ENCODE results near the gene DSTN.

Gene DSTN

DNA sequence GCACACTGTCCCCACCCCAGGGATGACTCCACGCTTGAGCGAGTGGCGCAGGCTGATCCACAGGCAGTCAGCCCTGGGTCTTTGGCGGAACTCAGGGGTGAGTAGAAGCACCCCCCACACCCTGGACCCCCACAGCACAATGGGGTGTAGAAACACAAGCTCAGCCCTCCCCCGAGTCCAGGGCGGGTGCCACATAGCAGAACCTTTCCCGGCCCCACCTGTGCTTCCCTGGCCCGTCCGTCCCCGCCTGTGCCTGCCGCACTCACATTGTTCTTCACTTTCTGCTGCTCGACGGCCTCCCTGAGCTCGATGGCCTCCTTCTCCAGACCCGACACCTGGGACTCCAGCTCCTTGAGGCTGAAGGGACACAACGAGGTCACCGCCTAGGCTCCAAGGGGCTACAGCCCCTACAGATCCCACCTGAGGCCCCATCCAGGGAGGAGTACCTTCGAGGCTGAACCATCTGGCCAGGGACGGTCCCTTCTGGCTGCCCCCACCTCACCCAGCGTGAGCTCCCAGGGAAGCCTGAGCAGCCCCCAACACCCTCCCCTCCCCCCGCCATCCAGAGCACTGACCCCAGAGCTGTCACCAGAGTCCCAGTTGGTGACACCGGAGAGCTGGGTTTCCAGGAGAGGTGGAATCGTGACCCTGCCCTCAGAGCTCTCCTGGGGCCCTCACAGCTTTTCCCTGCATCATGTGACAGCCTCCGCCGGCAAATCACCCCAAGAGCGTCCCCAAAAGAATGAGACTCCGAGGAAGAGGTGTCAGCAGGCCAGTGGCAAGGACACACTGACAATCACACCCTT, 55.6 kb downstream of the DSTN start:
- no peak for DNase-seq

DNA sequence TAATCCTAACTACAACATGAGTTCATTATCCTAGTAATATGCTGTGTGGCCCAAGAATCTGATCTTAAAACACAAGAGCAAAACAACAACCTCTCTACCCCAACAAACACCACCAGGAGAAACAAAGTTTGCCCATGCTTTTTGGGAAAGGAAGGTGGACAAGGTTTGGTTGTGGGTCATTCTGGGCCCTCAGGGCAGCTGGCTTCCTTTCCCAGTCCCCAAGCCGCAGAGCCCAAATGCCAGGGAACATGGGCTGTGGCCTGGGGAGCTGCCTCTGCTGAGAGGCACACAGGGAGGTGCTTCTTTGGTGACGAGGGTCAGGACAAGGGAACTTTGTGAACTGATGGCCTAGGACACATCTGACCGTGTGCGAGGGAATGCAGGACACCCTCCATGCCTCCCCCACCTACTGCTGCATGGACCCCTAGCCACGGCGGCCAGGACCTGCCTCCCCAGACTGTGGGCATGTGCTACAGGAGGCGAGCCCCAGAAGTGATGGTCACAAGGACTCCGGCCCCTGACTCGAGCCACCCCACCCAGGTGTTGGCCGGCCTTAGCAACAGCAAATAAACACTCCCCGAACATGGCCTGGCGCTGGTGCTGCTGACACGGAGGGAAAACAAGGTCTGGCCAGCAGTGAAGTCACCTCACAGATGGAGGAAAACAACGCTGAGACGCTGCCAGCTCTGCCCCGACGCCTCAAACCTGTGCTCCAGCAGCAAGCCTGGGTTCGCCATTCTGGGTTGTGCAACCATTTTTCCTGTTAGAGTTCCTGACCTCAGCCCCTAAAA, 56.5 kb downstream of the DSTN start:
- no peak for DNase-seq

DNA sequence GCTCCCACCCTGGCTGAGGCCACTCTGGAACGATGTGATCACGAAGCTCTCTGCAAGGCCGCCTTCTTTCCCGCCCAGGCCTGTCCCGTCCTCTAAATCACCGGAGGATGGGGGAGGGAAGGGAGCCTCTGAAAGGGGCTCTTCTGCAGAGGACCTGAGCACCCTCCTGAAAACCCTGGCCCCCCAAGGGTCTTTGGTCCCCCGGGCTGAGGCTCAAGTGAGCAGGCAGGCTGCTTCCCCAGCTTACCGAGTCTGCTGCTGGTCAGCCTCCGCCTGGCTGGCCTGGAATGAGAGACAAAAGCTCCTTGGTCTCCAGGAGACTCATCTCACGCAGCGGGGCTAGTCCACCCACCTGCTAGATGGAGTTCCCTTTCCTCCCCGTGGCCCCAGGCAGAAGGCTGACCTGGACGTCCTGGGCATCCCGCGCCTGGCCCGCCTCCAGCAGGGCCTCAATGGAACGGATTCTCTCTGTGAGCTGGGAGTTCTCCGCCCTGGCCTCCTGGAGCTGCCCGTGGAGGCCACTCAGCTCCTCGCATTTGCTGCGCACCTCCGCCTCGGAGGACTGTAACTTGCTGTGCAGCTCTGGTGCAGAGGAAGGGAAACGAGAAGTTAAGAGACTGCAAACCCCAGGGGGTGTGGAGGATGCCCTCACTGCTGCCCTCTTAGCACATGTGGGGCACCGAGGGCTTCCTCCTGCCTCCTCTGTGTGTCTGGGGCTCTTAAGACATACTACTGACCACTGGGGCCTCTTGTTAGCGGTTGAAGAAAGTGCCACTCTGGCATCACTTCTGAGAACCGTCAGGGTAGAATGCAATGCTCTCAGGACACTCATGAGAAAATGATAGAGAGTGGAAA, 57.5 kb downstream of the DSTN start:
- DNase-seq: no peak

DNA sequence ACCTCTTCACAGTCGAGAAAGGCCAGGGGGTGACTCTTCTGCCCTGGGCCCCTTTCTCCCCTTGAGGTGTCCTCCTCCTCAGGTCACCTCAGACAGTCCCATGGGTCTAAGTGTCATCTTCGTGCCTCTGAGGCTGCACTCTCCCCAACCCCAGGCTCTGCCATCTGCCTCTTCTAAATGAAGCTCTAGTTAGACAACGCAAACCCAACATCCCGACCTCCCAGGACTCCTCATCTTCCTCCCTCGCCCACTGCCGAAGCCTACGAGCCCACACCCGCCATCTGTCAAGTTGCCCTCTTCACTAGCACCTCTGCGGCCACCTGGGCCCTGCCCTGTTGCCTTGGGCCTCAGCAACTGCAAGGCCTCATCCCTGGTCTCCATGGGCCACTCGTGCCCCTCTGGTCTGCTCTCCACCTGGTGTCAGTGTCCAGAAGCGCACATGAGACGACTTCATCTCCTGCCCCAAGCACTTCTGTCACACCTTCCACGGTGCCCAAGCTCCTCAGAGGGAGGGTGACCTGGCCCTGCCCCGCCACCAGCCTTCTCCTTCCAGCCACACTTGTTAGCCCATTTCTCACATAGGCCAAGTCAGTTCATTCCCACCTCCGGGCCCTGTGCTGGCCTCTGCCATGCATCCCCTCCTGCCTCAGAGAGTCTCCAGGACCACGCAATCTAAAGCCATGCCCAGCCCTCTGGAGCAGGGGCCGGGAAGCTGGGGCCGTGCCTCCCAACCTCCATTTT, 58.4 kb downstream of the DSTN start:
- DNase-seq: no peak

DNA sequence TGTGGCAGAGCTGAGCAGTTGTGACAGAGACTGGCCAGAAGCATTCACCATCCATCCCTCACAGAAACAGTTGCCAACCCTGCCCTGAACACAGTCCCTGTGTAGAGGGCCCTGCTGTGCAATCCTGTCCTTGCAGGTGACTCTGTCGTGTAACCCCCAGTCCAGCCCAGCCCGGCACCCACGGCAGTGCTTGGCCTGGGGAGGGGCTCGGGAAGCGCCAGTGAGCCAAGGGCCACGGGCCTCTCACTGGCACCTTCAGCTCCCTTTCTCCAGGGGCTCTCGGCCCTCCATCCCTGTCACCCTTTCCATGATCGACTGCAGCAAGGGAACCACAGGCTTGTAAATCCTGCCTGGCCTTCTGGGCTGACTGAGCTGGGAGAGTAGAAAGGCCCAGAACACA, 59.1 kb downstream of the DSTN start:
- no peak for DNase-seq

DNA sequence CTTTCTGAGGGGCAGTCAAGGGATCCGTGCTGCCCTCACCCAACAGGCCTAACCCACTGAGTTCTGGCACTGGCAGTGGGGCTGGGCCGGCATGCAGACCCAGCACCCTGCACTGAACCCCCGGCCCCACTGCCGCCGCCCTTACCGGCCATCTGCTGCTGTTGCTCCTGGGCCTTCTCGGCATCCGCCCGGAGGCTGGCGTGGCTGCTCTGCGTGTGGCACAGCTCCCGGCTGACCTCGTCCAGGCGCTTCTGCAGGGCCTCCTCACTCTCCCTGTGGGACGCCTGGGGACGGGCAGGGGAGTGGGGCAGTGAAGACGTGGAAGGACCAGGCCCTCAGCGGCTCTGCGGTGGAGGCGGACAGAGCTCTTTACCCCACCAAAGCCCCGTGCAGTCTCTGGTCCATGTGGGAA, 59.8 kb downstream of the DSTN start:
- no peak for DNase-seq

DNA sequence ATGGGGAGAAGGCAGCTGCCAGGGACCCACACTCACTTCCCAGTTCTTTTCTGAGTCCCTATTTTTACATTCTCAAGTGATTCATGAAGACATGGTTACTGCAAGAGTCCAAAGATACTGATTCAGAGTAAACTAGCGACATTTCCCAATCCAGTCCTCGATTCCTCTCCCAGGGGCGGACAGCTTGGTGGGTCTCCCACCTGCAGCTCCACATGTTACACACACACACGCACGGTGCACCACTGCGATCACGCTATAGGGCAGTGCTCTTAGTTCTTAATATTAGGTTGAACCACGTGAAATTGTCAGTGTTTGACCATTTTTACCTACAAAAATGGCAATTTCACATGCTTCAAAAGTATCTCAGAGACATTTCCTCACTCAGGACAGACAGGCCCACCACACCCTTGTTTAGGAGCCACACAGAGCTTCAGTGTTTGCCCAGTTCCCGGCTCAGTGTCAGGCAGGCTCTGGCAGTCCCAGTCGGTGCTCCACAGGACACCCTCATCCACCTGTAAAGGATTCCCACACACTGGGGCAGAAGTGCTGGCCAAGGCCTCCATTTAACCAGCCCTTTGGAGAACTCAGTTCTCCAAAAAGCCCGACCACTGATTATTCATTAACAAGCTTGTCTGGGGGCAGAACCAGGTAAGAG, 60.4 kb downstream of the DSTN start:
- DNase-seq: no peak

DNA sequence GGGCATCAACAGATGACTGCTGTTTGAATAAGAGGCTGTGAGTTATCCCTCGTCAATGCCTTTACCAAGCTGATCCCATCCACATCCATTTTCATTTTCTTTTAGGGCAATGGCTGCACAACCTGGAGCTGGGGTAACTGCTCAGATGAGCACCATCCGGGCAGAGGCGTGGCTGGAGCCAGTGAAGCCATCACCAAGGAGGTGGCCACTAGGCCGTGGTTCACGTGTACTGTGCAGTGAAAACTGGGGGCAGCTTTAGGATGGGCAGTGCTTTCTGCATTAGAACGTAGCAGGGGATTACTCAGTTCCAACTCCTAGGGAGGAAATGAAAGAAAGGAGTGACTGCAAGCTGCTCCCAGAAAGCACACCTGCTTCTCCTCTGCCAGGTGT, 60.9 kb downstream of the DSTN start:
- no peak for DNase-seq

DNA sequence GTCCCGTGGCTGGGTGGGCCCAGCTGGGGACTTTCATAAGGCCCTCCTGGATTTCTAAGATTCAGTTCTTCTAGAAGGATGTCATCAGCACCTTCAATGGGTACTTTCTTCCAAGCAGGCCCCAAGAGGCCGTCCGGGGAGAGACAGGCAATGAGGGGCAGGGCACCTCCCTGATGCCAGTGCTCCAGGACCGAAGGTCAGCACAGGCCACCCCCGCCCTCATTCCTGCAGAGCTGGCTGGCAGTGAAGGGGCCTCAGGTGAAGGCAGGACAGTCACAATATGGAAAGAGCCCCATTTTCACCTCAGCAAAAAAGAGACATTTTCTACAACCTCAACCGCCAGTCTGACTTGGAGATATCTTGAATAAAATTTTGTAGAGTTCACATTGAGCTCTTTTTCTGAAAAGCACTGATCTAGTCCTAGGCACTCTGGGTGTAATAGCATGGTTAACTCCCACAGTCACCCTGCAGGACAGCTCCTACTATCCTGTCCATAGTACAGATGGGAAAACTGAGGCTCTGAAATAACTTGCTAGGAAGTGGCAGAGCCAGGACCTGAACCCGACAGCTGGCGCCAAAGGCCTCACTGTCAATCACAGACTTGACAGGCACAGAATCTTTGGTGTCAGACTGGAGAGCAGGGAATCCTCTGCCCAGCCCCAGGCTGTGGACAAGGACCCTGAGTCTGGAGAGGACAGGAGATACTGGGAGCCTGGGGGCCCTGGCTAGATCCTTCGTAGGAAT, 61.9 kb downstream of the DSTN start:
- DNase-seq: no peak

DNA sequence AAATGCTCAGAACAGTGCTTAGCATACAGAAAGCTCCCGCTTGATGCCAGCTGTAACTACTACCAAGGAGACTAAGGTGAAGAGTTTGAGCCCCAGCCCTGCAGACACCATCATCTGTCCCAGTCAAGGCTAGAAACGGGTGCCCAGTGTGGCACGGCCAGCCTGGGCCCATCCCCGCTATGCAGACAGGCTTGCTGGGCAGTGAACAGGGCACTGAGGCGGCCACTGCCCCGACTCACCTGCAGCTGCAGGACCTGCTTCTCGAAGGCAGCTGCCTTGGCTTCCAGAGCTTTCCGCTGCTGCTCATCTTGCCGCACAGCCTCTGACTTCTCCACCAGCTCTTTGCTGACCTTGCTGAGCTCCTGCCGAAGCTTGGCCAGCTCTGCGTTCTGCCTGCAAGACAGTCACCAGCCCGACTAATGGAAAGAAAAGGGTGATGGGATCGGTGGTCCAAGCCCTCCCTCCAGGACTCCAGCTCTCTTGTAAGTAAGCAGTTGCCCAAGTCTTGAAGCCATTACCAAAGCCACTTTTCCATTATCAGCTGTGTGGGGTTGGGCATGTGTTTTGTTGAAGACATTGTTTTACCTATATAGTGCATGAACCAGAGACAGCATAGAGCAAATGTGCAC, 63.5 kb downstream of the DSTN start:
- no peak for DNase-seq

DNA sequence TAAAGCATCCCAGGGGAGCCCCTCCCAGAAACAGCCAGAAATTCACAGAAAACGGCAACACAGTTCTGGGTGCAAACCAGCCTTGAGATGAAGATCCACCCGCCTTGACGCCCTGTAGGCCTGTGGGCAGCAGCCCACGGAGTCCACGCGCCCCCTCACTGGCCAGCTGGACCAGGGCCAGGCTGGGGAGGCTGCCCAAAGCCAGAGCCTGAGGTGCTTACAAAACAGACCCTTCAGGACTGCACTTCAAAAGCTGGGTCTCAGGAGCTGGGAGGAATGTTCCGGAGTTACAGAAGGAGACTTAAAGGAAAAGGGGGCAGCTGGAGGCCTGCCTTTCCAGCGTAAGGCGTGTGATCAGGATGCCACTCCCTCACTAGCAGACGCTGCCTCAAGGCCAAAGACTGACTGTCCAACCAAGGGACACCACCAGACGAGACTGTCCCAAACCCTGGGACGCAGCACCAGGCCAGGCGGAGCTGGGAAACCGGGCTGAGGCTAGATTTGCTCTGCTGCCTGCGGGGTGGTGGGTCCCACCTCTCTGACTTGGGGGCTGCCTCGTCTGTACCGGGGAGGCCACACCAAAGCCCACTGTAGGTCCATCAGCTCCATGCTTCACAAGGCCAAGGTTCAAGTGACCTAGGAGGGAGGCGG, 64.1 kb downstream of the DSTN start:
- DNase-seq: no peak

DNA sequence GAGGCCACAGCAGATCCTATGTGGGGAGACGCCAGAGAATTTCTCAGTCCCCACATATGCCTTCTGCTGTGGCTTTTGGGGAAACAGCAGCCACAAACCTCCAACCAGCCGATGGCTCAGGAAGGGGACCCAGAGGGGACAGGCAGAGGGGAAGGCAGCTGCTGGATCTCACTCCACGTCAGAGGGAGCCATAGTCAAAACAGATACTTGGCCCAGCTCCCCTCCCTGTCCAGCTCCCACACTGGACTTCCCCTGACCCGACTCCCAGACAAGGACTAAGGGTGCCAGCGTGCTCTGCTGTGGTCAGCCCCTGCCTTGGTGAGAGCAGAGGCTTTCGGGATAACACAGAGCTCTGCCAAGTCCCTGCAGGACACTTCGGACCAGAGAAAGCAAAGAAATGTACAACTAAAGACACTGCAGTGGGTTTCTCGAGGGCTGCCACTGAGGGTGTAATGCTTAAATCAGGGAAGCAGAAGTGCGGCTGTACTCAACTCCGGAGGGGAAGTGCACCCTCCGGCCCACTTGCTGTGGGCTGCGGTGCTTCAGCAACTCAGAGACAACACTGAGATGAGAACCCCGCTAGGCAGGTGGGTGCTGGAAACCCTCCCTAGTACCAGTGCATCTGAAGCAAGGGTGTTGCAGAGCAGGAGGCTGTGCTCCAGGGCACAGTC, 64.9 kb downstream of the DSTN start:
- DNase-seq: no peak

DNA sequence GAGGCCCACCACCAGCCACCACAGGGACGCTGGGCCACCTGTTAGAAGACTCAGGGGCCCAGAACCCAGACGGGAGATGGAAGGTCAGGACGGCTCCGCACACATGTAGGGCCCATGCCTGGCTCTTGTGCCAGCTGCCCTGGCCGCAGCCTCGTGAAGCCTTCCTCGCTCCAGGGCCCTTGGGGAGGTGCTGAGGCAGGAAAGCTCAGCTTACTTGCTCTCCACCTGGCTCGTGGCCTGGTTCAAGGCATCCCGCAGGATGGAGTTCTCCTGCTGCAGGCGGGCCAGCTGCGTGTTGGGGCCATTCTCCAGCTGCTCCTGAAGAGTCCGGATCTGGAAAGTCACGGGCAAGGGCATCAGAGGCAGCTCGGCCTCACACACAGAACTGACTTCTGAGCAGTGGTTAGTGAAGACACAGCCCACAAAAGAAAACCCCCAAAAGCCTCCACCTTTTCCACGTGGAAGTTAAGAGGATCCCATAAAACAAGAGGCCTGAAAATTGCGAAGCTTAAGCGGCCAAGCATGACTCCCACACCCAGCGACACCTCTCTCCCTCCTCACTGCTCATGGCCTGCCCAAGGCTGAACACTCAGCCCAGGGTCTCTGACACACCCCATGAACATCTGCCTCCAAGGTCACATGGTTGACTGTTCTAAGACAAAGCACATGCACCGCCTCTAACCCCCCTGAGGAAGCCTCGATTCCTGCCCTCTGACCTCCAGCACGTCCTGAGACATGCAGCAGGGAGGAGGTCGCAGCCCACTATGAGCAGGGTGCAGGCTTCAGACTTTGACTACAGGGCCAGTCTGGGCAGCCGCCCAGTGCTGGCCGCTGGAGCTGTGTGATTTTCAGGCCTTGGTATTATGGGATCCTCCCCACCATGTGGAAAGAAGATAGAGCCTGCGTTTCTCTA, 65.7 kb downstream of the DSTN start:
- DNase-seq: no peak

DNA sequence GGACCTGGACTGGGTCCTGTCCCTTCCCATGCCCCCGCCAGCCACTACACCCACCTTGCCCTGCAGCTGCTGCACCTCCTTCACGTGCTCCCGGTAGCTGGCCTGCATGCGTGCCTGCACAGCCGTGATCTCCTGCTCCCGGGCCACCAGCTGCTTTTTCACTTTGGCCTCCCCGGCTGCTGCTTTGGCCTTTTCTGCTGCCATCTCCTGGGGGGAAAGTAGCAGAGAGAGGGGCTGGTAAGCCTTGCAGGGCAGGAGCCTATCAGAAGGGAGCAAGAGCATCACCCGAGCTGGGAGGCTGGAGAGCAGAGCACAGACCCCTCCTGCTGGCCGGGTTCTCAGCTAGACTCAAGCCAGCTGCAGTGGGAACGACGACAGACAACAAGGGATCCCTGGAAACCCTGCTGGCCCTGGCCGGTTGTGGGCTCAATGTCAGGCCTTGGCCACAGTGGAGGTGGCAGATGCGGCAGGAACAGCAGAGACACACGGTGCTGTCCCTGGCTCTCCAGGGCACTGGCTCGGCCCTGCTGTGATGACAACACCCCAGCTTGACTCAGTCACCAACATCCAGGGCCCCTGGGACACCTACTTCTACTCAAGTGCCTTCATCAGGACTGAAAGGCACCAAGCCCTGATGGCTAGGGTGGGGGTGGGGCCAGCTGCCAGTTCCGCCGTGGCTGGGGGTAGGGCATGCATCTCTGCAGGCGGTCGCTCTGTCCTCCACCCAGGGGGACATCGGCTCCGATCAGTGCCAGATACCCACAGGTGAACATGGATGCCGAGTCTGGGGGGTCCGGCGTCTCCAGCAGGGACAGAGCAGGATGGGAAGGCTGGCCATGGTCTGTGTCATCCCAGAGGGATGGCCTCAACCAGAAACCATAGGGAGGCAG, 66.9 kb downstream of the DSTN start:
- DNase-seq: no peak

DNA sequence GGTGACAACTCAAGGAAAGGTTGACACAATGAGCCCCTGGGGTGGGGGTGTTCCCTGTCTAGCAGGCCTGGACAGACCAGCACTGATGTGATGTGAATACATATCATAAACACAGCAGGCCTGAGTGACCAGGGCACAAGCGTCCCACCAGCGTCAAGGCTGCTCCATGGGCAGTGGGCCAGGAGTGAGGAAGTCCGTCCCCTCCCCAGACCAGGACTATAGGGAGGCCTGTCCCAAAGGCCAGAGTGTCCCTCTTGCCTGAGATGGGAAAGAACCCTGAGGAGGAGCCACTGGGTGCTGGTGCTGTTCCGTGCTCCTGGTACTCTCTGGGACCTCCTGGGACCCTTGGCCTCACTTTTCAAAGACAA, 67.5 kb downstream of the DSTN start:
- no peak for DNase-seq

DNA sequence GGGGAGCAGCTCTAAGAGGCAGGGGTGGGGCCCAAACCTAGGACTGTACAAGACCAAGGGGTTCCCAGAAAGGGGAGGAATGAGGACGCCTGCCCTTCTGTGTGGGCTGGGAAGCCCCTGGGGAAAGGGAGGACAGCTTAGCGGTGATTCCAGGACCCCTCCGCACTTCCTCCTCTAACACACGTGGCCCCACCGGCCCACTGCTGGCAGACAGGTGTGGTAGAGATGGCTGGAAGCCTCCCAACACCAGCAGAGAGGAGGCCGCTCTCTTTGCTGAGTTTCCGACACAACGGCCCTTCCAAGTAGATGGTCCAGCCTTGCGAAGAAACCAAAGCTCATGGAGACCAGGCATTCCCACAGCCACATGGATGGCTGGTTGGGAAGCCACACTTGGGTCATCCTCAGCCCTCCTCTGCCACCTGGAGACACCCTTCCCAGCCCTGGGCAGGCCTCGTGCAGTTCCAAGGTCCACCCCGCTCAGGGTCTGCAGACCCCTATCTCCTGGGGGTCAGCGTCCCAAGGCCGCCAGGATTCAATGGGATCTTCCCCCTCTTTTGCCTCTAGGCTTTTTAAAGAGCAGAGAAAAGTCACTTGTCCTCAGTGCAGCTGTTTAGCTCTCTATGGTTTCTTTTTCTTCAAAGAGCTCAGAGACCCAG, 68.2 kb downstream of the DSTN start:
- no peak for DNase-seq

DNA sequence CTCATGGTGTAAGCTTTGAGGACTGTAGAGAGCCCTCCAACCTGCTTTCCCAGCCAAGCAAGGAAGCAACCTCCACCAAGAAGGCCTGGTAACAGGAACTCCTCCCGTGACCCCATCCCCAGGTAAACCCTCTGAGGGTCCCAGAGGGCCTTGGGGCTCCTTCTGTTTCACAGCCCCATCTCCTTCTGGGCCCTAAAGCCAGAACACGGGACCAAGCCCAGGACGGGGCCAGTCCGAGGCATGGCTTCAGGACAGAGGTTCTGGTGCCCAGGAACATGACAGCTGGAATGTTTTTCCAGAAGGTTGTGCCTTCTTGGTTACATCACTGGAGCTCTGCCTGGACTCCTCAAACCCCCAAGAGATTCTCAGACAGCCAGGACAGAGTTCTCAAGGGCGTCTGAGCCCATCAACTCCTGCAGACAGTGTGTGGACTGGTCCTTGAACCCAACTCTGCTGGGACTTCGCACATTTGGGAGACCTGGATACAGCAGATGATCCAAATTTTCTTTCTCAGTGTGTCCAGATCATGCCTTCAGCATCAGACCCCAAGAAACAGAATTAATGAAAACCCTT, 69.0 kb downstream of the DSTN start:
- DNase-seq: no peak
